Measurements from ENCODE around the gene LDLRAD3. TPM values are rescaled to one million over a fixed set of nuclear protein-coding genes. Genes with fewer than 3 reads are reported as not detected.

The LDLRAD3 gene
- total RNA-seq, 1 donor from 2014 or later, result 35.6 TPM

DNA sequence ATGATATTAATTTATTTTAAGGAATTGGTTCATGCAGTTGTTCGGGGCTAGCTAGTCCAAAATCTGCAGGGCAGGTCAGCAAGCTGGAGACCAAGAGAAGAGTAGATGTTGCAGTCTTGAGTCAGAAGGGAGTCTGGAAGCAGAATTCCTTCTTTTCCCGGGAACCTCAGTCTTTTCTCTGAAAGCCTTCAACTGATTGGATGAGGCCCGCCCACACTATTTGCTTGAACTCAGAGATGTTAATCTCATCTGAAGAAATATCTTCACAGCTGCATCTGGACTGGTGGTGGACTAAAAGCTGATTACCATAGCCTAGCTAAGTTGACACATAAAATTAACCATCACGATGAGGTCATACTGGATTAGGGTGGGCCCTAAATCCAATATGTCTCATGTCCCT is 223.2 kb downstream of the LDLRAD3 start:
- Mint-ChIP-seq H3K4me1 (peaks cover 24% of the 10 kb centered on the region), H3K27me3 (ENCODE audit: insufficient read depth, low read depth) (no peaks in the 10 kb centered on the region), H3K36me3 (peaks cover 13% of the 10 kb centered on the region), H3K27ac (no peak overlapping the region), H3K4me3 (no peak overlapping the region), H3K9me3 (peaks cover 10% of the 10 kb centered on the region)
- Histone ChIP-seq H3K79me2 (ENCODE audit: low read depth) (peaks cover 10% of the 10 kb centered on the region), H3K36me3 (no peaks in the 10 kb centered on the region), H2AFZ (replicated peaks) (no peak overlapping the region), H3K4me2 (no peak overlapping the region), H3K4me1 (peaks cover 20% of the 10 kb centered on the region), H4K20me1 (ENCODE audit: low read depth) (peaks cover 3% of the 10 kb centered on the region), H3K27ac (no peak overlapping the region), H3K9ac (no peak overlapping the region), H3K9me3 (ENCODE audit: low read depth) (no peaks in the 10 kb centered on the region), H3K4me3 (no peak overlapping the region), H3F3A (ENCODE audit: low read depth) (no peaks in the 10 kb centered on the region), H3K27me3 (no peaks in the 10 kb centered on the region)
- no peak for DNase-seq (ENCODE audit: low spot score)
- TF ChIP-seq EZH2phosphoT487 (IDR thresholded peaks at IDR 0.05) (no peak), CTCF (IDR thresholded peaks at IDR 0.05) (no peak), EZH2 (IDR thresholded peaks at IDR 0.05) (no peak)

GRCh38 chr11:36167729-36168128 is 223.9 kb downstream of the LDLRAD3 start:
- Mint-ChIP-seq H3K4me3 (no peak overlapping the region), H3K27me3 (ENCODE audit: insufficient read depth, low read depth) (no peaks in the 10 kb centered on the region), H3K4me1 (peaks cover 19% of the 10 kb centered on the region), H3K27ac (no peak overlapping the region), H3K9me3 (peaks cover 17% of the 10 kb centered on the region), H3K36me3 (peaks cover 12% of the 10 kb centered on the region)
- Histone ChIP-seq H3K4me3 (no peak overlapping the region), H4K20me1 (ENCODE audit: low read depth) (peaks cover 3% of the 10 kb centered on the region), H3K4me1 (peaks cover 14% of the 10 kb centered on the region), H3K4me2 (no peak overlapping the region), H3K36me3 (no peaks in the 10 kb centered on the region), H3K27me3 (no peaks in the 10 kb centered on the region), H3F3A (ENCODE audit: low read depth) (no peaks in the 10 kb centered on the region), H3K9me3 (ENCODE audit: low read depth) (no peaks in the 10 kb centered on the region), H2AFZ (replicated peaks) (no peak overlapping the region), H3K9ac (no peak overlapping the region), H3K79me2 (ENCODE audit: low read depth) (peaks cover 10% of the 10 kb centered on the region), H3K27ac (no peak overlapping the region)
- no peak for DNase-seq (ENCODE audit: low spot score)
- TF ChIP-seq CTCF (IDR thresholded peaks at IDR 0.05) (no peak), EZH2phosphoT487 (IDR thresholded peaks at IDR 0.05) (no peak), EZH2 (IDR thresholded peaks at IDR 0.05) (no peak)

DNA sequence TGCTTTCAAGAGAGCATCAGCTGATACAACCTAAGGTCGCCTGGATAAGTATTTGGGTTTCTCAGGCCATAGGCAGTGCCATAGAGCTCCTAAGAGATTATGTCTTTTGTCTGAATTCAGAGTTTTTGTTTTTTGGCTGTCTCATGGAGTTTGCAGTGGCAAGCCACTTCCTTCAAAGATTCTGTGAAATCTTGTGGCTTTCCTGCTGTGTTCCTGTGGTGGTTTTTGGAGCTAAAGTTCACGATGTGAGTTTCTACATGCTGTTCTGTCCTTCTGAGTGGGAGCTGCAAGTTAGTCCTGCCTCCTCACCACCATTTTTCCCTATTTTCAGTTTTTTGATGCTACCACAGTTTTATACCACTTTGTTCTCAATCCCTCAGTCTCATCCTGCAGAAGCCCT is 234.0 kb downstream of the LDLRAD3 start:
- H2AFZ ChIP-seq (replicated peaks), result no peak overlapping the region
- H3K27me3 ChIP-seq, result no peaks in the 10 kb centered on the region
- H3K9me3 Mint-ChIP-seq, result peaks cover 13% of the 10 kb centered on the region
- TF ChIP-seq CTCF (IDR thresholded peaks at IDR 0.05), result no peak
- TF ChIP-seq EZH2 (IDR thresholded peaks at IDR 0.05), result no peak
- TF ChIP-seq EZH2phosphoT487 (IDR thresholded peaks at IDR 0.05), result no peak
- peaks cover 24% of the 10 kb centered on the region for H3K79me2 ChIP-seq (ENCODE audit: low read depth)
- H3K4me2 ChIP-seq, result no peak overlapping the region
- H3K27ac ChIP-seq, result no peak overlapping the region
- H3K36me3 ChIP-seq, result peaks cover 3% of the 10 kb centered on the region
- H3K4me1 Mint-ChIP-seq, result peaks cover 17% of the 10 kb centered on the region
- DNase-seq (ENCODE audit: low spot score), result no peak
- no peak overlapping the region for H3K4me3 ChIP-seq
- H3K9me3 ChIP-seq (ENCODE audit: low read depth), result peaks cover 4% of the 10 kb centered on the region
- no peaks in the 10 kb centered on the region for H3K27me3 Mint-ChIP-seq (ENCODE audit: insufficient read depth, low read depth)
- peaks cover 9% of the 10 kb centered on the region for H3K4me1 ChIP-seq
- H3K4me3 Mint-ChIP-seq, result no peak overlapping the region
- no peak overlapping the region for H3K27ac Mint-ChIP-seq
- H4K20me1 ChIP-seq (ENCODE audit: low read depth), result no peaks in the 10 kb centered on the region
- peaks cover 11% of the 10 kb centered on the region for H3K36me3 Mint-ChIP-seq
- H3F3A ChIP-seq (ENCODE audit: low read depth), result no peaks in the 10 kb centered on the region
- H3K9ac ChIP-seq, result no peak overlapping the region
